Ascending aorta (tissue), 2 donors: ENCODE results near the gene KANK4. TPM values are rescaled to one million over a fixed set of nuclear protein-coding genes. Genes with fewer than 3 reads are reported as not detected.

Source experiments
- DNase-seq, 2 donors: peaks; one replicate each; pipeline ENCODE4 v3.0.0-alpha.2; 2019; ENCODE audit warnings: low spot score in 2 of 2
- H3K27ac ChIP-seq, 2 donors: fragments of 200-600 bp; sonication (generic); one replicate each; pipeline ENCODE4 v1.5.1; 2016 to 2017; ENCODE audit warnings: mild to moderate bottlenecking in 1 of 2
- H3K27me3 ChIP-seq: fragments of 200-600 bp; sonication (generic); one replicate; pipeline ENCODE4 v1.5.1; 2017
- H3K36me3 ChIP-seq, 2 donors: fragments of 200-600 bp; sonication (generic); one replicate each; pipeline ENCODE4 v1.5.1; 2016
- H3K4me1 ChIP-seq, 2 donors: fragments of 200-600 bp; sonication (generic); one replicate each; pipeline ENCODE4 v1.5.1; 2016 to 2017; ENCODE audit warnings: mild to moderate bottlenecking in 1 of 2
- H3K4me3 ChIP-seq, 2 donors: fragments of 200-600 bp; sonication (generic); one replicate each; pipeline ENCODE4 v1.5.1; 2016 to 2017; ENCODE audit warnings: mild to moderate bottlenecking in 1 of 2
- H3K9me3 ChIP-seq, 2 donors: fragments of 200-600 bp; sonication (generic); one replicate each; pipeline ENCODE4 v1.5.1; 2016
- intact Hi-C: fragments of 100-400 bp; cut with DNase I; formaldehyde crosslinking; loops from one replicate; pipeline ENCODE4 v1.15.1; 2023
- total RNA-seq: library from RNA; depleted of rRNA; stranded (reverse); fragments of >200 nt; gene quantifications from one replicate; pipeline ENCODE4 v1.1.0, GENCODE V29; 2016
- TF ChIP-seq, protein P1 (sequence below), 3 experiments: fragments of 200-600 bp in 2 of 3; fragments of 450-650 bp in 1 of 3; sonication (generic) in 2 of 3; IDR thresholded peaks; one replicate each; pipeline ENCODE4 v1.5.1; 2016 to 2019; ENCODE audit warnings: antibody characterized with exemption in 3 of 3, mild to moderate bottlenecking in 1 of 3, moderate library complexity in 1 of 3

KANK4 gene
- total RNA-seq, 1 donor from 2014 or later = not detected

DNA sequence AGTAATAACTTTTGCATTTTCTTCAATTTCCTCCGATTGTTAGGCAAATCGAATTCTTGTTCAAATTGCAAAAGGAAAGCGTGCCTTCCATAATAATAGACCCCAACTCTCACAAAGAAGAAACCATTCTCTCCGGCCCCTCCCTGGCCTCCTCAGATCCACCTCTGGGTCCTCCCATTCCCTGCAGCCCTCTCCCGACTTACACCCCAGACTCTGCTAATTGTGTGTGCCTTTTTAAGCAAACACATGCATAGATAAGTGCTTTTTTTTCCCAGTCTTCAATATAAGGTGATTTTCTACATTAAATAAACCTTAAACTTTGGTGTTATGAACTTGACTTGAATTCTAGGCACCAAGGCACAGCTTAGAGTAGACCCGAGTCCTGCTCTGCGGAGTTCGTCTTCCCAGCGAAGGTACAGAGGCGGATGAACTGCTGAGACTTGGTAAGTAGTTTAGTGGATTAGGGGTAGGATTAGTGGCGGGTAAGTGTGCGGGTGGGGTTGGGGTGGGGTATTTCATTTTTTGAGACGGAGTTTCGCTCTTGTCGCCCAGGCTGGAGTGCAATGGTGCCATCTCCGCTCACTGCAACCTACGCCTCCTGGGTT is 123.0 kb downstream of the KANK4 start:
- Histone ChIP-seq H3K27ac (no peak overlapping the region), H3K4me3 (no peak overlapping the region), H3K4me1 (no peaks in the 10 kb centered on the region), H3K27me3 (no peaks in the 10 kb centered on the region), H3K9me3 (no peaks in the 10 kb centered on the region), H3K36me3 (no peaks in the 10 kb centered on the region)
- TF ChIP-seq, protein P1, sequence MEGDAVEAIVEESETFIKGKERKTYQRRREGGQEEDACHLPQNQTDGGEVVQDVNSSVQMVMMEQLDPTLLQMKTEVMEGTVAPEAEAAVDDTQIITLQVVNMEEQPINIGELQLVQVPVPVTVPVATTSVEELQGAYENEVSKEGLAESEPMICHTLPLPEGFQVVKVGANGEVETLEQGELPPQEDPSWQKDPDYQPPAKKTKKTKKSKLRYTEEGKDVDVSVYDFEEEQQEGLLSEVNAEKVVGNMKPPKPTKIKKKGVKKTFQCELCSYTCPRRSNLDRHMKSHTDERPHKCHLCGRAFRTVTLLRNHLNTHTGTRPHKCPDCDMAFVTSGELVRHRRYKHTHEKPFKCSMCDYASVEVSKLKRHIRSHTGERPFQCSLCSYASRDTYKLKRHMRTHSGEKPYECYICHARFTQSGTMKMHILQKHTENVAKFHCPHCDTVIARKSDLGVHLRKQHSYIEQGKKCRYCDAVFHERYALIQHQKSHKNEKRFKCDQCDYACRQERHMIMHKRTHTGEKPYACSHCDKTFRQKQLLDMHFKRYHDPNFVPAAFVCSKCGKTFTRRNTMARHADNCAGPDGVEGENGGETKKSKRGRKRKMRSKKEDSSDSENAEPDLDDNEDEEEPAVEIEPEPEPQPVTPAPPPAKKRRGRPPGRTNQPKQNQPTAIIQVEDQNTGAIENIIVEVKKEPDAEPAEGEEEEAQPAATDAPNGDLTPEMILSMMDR (IDR thresholded peaks at IDR 0.05) = no peak
- intact Hi-C loops = no loop called here
- no peak for DNase-seq

DNA sequence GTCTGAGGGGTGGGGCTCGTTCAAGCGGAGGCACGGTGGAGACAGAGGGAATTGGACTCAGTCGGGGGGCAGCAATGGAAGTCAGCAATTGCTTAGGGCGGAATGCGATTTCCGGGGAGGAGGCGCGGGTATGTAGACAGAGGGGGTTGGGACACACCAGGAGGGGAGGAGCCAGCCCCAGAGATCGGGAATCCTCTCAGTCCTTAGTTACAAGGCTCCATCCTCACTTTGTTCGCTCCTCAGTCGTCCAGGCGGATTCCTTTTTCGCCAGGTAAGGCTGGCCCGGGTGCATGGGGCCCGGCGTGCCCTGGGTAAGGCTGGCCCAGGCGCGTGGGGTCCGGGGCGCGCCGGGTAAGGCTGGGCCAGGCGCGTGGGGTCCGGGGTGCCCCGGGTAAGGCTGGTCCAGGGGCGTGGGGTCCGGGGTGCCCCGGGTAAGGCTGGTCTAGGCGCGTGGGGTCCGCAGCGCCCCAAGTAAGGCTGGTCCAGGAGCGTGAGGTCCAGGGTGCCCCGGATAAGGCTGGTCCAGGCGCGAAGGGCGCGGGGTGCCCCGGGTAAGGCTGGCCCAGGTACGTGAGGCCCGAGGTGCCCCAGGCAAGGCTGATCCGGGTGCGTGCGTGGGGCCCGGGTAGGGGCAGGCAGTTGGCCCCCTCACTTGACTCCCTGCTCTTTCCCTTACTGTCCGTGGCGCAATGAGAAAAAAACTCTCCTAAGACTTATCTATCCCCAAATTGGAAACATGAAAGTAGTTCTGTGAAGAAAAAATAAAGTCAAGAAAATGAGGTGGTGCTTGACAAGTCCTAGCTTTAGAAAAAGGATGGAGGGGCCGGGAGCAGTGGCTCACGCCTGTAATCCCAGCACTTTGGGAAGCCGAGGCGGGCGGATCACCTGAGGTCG is 124.3 kb downstream of the KANK4 start, which contains the start of gene L1TD1:
TSS of gene L1TD1 (plus strand) at position 199 of the 894 bp plus-strand sequence. CDS start 11,780 bp downstream, outside the sequence.
- Histone ChIP-seq H3K27me3 (no peaks in the 10 kb centered on the region), H3K4me1 (no peaks in the 10 kb centered on the region), H3K4me3 (no peak within 1 kb of the TSS), H3K9me3 (no peaks in the 10 kb centered on the region), H3K36me3 (no peaks in the 10 kb centered on the region), H3K27ac (no peak within 1 kb of the TSS)
- intact Hi-C loops = no loop called here
- TF ChIP-seq, protein P1 (IDR thresholded peaks at IDR 0.05) = no peak
- DNase-seq = no peak

DNA sequence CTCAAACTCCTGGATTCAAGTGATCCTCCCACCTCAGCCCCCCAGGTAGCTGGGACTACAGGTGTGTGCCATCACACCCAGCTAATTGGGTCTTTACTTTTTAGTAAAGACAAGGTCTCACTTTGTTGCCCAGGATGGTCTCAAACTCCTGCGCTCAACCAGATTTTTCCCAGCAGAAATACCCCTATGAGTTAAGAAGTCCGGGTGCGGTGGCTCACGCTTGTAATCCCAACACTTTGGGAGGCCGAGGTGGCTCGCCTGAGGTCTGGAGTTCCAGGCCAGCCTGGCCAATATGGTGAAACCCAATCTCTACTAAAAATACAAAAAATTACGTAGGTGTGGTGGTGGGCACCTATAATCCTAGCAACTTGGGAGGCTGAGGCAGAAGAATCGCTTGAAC is 131.1 kb downstream of the KANK4 start:
- DNase-seq = no peak
- no peak overlapping the region for H3K4me3 ChIP-seq
- no peaks in the 10 kb centered on the region for H3K4me1 ChIP-seq
- H3K27me3 ChIP-seq = no peaks in the 10 kb centered on the region
- TF ChIP-seq, protein P1 (IDR thresholded peaks at IDR 0.05) = no peak
- no peak overlapping the region for H3K27ac ChIP-seq
- intact Hi-C loops = no loop called here
- no peaks in the 10 kb centered on the region for H3K36me3 ChIP-seq
- H3K9me3 ChIP-seq = no peaks in the 10 kb centered on the region

DNA sequence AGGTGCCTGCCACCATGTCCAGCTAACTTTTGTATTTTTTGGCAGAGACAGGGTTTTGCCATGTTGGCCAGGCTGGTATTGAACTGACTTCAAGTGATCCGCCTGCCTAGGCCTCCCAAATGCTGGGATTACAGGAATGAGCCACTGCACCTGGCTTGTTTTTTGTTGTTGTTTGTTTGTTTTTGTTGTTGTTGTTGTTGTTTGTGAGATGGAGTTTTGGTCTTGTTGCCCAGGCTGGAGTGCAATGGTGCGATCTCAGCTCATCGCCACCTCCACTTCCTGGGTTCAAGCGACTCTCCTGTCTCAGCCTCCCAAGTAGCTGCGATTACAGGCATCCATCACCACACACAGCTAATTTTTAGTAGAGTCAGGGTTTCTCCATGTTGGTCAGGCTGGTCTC is 131.7 kb downstream of the KANK4 start:
- Histone ChIP-seq H3K9me3 (no peaks in the 10 kb centered on the region), H3K27me3 (no peaks in the 10 kb centered on the region), H3K4me1 (no peaks in the 10 kb centered on the region), H3K36me3 (no peaks in the 10 kb centered on the region), H3K27ac (no peak overlapping the region), H3K4me3 (no peak overlapping the region)
- DNase-seq = no peak
- TF ChIP-seq, protein P1 (IDR thresholded peaks at IDR 0.05) = no peak
- intact Hi-C loops = no loop called here

Other genes with a start within 250 kb of the KANK4 start
- not detected for gene L1TD1, start 124.6 kb downstream of the KANK4 start, total RNA-seq
- gene USP1, start 117.6 kb upstream of the KANK4 start, total RNA-seq = 19.4 TPM